GM23338 (cell line): ENCODE results near the gene MPPED1. TPM values are rescaled to one million over a fixed set of nuclear protein-coding genes. Genes with fewer than 3 reads are reported as not detected.

Source experiments
- ATAC-seq: fragments of 200-7000 bp; cut with Tn5 transposase; 3 replicates; pipeline ENCODE4 v1.9.1; 2020
- DNase-seq: peaks from one replicate; pipeline ENCODE4 v3.0.0-alpha.2; 2015; ENCODE audit warnings: low spot score
- H2AFZ ChIP-seq: fragments of 200-600 bp; sonication (generic); 2 replicates; pipeline ENCODE4 v1.8.0; 2016; ENCODE audit warnings: antibody characterized with exemption, mild to moderate bottlenecking, moderate library complexity
- H3F3A ChIP-seq: fragments of 200-600 bp; sonication (generic); replicated peaks from 2 replicates; pipeline ENCODE4 v1.8.0; 2017; ENCODE audit warnings: antibody characterized with exemption, mixed run types, low read depth
- H3K27ac ChIP-seq: fragments of 200-600 bp; sonication (generic); 2 replicates; pipeline ENCODE4 v1.6.1; 2016; ENCODE audit warnings: low read depth
- H3K27me3 ChIP-seq: fragments of 200-600 bp; sonication (generic); 2 replicates; pipeline ENCODE4 v1.8.0; 2016; ENCODE audit warnings: mild to moderate bottlenecking, mixed run types, moderate library complexity; ENCODE audit not compliant: insufficient read depth
- H3K36me3 ChIP-seq: fragments of 200-600 bp; sonication (generic); 2 replicates; pipeline ENCODE4 v1.8.0; 2016; ENCODE audit warnings: mild to moderate bottlenecking; ENCODE audit not compliant: insufficient read depth
- H3K4me1 ChIP-seq: fragments of 200-600 bp; sonication (generic); 2 replicates; pipeline ENCODE4 v1.8.0; 2016; ENCODE audit warnings: mild to moderate bottlenecking, moderate library complexity; ENCODE audit not compliant: insufficient read depth
- H3K4me2 ChIP-seq: fragments of 200-600 bp; sonication (generic); 2 replicates; pipeline ENCODE4 v1.7.1; 2017; ENCODE audit warnings: mixed run types
- H3K4me3 ChIP-seq: fragments of 200-600 bp; sonication (generic); 2 replicates; pipeline ENCODE4 v1.6.1; 2016; ENCODE audit warnings: mixed run types
- H3K79me2 ChIP-seq: fragments of 200-600 bp; sonication (generic); replicated peaks from 2 replicates; pipeline ENCODE4 v1.8.0; 2017; ENCODE audit warnings: mild to moderate bottlenecking; ENCODE audit not compliant: insufficient read depth
- H3K9me2 ChIP-seq: fragments of 200-600 bp; sonication (generic); 2 replicates; pipeline ENCODE4 v1.8.0; 2017; ENCODE audit not compliant: insufficient read depth
- H4K20me1 ChIP-seq: fragments of 200-600 bp; sonication (generic); replicated peaks from 2 replicates; pipeline ENCODE4 v1.8.0; 2017; ENCODE audit warnings: mild to moderate bottlenecking; ENCODE audit not compliant: insufficient read depth
- H3K27ac Mint-ChIP-seq: 2 replicates; pipeline ENCODE4 v1.8.0; 2020; ENCODE audit warnings: inconsistent platforms, mild to moderate bottlenecking, moderate library complexity, mixed read lengths
- H3K27me3 Mint-ChIP-seq: 3 replicates; pipeline ENCODE4 v1.8.0; 2022; ENCODE audit warnings: low read depth, mild to moderate bottlenecking, moderate library complexity, mixed read lengths, inconsistent platforms; ENCODE audit not compliant: insufficient read depth, poor library complexity
- H3K36me3 Mint-ChIP-seq: 3 replicates; pipeline ENCODE4 v1.8.0; 2021; ENCODE audit warnings: low read depth, mild to moderate bottlenecking, inconsistent platforms, moderate library complexity, mixed read lengths
- H3K4me1 Mint-ChIP-seq: 3 replicates; pipeline ENCODE4 v1.8.0; 2020; ENCODE audit warnings: mild to moderate bottlenecking, inconsistent platforms, mixed read lengths
- H3K4me3 Mint-ChIP-seq: 3 replicates; pipeline ENCODE4 v1.8.0; 2021; ENCODE audit warnings: moderate library complexity, mild to moderate bottlenecking, inconsistent platforms, mixed read lengths
- H3K9me3 Mint-ChIP-seq: 3 replicates; pipeline ENCODE4 v1.8.0; 2020; ENCODE audit warnings: moderate library complexity, mild to moderate bottlenecking, inconsistent platforms, mixed read lengths
- CREB1 ChIP-seq: fragments of 250-450 bp; sonication (Bioruptor Pico); IDR thresholded peaks from 2 replicates; pipeline ENCODE4 v1.5.0; 2020; ENCODE audit warnings: low read depth, mild to moderate bottlenecking, moderate library complexity
- EZH2 ChIP-seq: fragments of 200-600 bp; sonication (generic); IDR thresholded peaks from one replicate; pipeline ENCODE4 v1.8.0; 2017; ENCODE audit warnings: antibody characterized with exemption, mild to moderate bottlenecking, low read depth; ENCODE audit not compliant: unreplicated experiment
- EZH2phosphoT487 ChIP-seq: fragments of 200-600 bp; sonication (generic); IDR thresholded peaks from one replicate; pipeline ENCODE4 v1.8.1; 2018; ENCODE audit warnings: antibody characterized with exemption; ENCODE audit not compliant: unreplicated experiment
- JUNB ChIP-seq: IDR thresholded peaks from one replicate; pipeline ENCODE4 v1.6.1; 2016; ENCODE audit warnings: antibody characterized with exemption; ENCODE audit not compliant: unreplicated experiment
- NANOG ChIP-seq: IDR thresholded peaks from 2 replicates; pipeline ENCODE4 v1.6.1; 2016; ENCODE audit warnings: antibody characterized with exemption, borderline replicate concordance
- POLR2AphosphoS5 ChIP-seq: IDR thresholded peaks from 2 replicates; pipeline ENCODE4 v1.6.1; 2016; ENCODE audit warnings: antibody characterized with exemption, low read depth
- STAT1 ChIP-seq: IDR thresholded peaks from one replicate; pipeline ENCODE4 v1.6.1; 2016; ENCODE audit warnings: antibody characterized with exemption; ENCODE audit not compliant: unreplicated experiment
- ZNF114 ChIP-seq: fragments of 250-450 bp; sonication (Bioruptor Pico); IDR thresholded peaks from 2 replicates; pipeline ENCODE4 v1.5.0; 2020; ENCODE audit warnings: mild to moderate bottlenecking, moderate library complexity
- ZNF331 ChIP-seq: fragments of 250-450 bp; sonication (Bioruptor Pico); IDR thresholded peaks from 2 replicates; pipeline ENCODE4 v1.5.0; 2020; ENCODE audit warnings: low read depth, mild to moderate bottlenecking, moderate library complexity
- polyA plus RNA-seq: library from polyadenylated mRNA; unstranded; fragments of >200 nt; fragmentation: Nextera tagmentation; extraction: Ambion mirVana; gene quantifications from 2 replicates; pipeline ENCODE4 v1.2.1, GENCODE V29; 2016
- total RNA-seq: library from RNA; depleted of rRNA; stranded (reverse); fragments of >200 nt; shearing (Covaris generic); gene quantifications from 2 replicates; pipeline ENCODE4 v1.2.3, GENCODE V29; 2014
- TF ChIP-seq, protein P1 (sequence below): fragments of 250-450 bp; sonication (Bioruptor Pico); IDR thresholded peaks from 2 replicates; pipeline ENCODE4 v1.5.0; 2020; ENCODE audit warnings: mild to moderate bottlenecking, moderate library complexity
- TF ChIP-seq, protein P2 (sequence below): IDR thresholded peaks from one replicate; pipeline ENCODE4 v1.6.1; 2018; ENCODE audit warnings: antibody characterized with exemption; ENCODE audit not compliant: unreplicated experiment
- TF ChIP-seq, protein P3 (sequence below), 2 experiments: fragments of 200-600 bp in 1 of 2; sonication (generic) in 1 of 2; conservative IDR thresholded peaks; 2 replicates each; pipeline versions ENCODE4 v1.5.1 to v1.6.1; 2016 to 2017; ENCODE audit warnings: antibody characterized with exemption in 2 of 2, low read depth in 2 of 2, mild to moderate bottlenecking in 2 of 2, moderate library complexity in 1 of 2
- TF ChIP-seq, protein P4 (sequence below): IDR thresholded peaks from 2 replicates; pipeline ENCODE4 v1.6.1; 2016; ENCODE audit warnings: antibody characterized with exemption

Gene MPPED1
- total and polyA plus RNA-seq, 2 experiments from 2014 or later = 0.56 TPM; not detected in 1

DNA sequence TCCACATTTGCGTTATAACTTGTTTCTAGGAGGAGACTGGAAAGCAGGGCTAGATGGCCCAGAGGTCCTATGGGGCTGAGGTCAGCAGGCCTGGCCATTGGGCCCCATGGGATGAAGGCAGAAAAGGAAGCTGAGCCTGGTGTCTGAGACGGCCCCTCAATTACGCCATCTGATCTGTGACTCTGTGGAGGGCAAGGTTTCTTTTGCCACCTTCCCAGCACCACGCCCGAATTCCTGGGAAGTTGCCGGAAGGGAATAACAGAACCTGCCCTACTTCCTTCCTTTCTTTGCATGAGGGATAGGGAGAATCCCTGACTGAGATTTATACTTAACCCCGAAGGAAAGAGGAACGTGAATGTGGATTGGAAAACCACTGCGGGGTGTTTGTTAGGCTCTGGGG is 118.1 kb downstream of the MPPED1 start:
- TF ChIP-seq, protein P1, sequence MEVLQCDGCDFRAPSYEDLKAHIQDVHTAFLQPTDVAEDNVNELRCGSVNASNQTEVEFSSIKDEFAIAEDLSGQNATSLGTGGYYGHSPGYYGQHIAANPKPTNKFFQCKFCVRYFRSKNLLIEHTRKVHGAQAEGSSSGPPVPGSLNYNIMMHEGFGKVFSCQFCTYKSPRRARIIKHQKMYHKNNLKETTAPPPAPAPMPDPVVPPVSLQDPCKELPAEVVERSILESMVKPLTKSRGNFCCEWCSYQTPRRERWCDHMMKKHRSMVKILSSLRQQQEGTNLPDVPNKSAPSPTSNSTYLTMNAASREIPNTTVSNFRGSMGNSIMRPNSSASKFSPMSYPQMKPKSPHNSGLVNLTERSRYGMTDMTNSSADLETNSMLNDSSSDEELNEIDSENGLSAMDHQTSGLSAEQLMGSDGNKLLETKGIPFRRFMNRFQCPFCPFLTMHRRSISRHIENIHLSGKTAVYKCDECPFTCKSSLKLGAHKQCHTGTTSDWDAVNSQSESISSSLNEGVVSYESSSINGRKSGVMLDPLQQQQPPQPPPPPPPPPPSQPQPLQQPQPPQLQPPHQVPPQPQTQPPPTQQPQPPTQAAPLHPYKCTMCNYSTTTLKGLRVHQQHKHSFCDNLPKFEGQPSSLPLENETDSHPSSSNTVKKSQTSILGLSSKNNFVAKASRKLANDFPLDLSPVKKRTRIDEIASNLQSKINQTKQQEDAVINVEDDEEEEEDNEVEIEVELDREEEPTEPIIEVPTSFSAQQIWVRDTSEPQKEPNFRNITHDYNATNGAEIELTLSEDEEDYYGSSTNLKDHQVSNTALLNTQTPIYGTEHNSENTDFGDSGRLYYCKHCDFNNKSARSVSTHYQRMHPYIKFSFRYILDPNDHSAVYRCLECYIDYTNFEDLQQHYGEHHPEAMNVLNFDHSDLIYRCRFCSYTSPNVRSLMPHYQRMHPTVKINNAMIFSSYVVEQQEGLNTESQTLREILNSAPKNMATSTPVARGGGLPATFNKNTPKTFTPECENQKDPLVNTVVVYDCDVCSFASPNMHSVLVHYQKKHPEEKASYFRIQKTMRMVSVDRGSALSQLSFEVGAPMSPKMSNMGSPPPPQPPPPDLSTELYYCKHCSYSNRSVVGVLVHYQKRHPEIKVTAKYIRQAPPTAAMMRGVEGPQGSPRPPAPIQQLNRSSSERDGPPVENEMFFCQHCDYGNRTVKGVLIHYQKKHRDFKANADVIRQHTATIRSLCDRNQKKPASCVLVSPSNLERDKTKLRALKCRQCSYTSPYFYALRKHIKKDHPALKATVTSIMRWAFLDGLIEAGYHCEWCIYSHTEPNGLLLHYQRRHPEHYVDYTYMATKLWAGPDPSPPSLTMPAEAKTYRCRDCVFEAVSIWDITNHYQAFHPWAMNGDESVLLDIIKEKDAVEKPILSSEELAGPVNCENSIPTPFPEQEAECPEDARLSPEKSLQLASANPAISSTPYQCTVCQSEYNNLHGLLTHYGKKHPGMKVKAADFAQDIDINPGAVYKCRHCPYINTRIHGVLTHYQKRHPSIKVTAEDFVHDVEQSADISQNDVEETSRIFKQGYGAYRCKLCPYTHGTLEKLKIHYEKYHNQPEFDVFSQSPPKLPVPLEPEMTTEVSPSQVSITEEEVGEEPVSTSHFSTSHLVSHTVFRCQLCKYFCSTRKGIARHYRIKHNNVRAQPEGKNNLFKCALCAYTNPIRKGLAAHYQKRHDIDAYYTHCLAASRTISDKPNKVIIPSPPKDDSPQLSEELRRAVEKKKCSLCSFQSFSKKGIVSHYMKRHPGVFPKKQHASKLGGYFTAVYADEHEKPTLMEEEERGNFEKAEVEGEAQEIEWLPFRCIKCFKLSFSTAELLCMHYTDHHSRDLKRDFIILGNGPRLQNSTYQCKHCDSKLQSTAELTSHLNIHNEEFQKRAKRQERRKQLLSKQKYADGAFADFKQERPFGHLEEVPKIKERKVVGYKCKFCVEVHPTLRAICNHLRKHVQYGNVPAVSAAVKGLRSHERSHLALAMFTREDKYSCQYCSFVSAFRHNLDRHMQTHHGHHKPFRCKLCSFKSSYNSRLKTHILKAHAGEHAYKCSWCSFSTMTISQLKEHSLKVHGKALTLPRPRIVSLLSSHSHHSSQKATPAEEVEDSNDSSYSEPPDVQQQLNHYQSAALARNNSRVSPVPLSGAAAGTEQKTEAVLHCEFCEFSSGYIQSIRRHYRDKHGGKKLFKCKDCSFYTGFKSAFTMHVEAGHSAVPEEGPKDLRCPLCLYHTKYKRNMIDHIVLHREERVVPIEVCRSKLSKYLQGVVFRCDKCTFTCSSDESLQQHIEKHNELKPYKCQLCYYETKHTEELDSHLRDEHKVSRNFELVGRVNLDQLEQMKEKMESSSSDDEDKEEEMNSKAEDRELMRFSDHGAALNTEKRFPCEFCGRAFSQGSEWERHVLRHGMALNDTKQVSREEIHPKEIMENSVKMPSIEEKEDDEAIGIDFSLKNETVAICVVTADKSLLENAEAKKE = no peak
- TF ChIP-seq STAT1 (no peak), POLR2AphosphoS5 (no peak), EZH2 (no peak), ZNF114 (CRISPR knock-in tag) (no peak), JUNB (no peak), EZH2phosphoT487 (no peak), CREB1 (no peak), NANOG (no peak), ZNF331 (CRISPR knock-in tag) (no peak)
- TF ChIP-seq, protein P2, sequence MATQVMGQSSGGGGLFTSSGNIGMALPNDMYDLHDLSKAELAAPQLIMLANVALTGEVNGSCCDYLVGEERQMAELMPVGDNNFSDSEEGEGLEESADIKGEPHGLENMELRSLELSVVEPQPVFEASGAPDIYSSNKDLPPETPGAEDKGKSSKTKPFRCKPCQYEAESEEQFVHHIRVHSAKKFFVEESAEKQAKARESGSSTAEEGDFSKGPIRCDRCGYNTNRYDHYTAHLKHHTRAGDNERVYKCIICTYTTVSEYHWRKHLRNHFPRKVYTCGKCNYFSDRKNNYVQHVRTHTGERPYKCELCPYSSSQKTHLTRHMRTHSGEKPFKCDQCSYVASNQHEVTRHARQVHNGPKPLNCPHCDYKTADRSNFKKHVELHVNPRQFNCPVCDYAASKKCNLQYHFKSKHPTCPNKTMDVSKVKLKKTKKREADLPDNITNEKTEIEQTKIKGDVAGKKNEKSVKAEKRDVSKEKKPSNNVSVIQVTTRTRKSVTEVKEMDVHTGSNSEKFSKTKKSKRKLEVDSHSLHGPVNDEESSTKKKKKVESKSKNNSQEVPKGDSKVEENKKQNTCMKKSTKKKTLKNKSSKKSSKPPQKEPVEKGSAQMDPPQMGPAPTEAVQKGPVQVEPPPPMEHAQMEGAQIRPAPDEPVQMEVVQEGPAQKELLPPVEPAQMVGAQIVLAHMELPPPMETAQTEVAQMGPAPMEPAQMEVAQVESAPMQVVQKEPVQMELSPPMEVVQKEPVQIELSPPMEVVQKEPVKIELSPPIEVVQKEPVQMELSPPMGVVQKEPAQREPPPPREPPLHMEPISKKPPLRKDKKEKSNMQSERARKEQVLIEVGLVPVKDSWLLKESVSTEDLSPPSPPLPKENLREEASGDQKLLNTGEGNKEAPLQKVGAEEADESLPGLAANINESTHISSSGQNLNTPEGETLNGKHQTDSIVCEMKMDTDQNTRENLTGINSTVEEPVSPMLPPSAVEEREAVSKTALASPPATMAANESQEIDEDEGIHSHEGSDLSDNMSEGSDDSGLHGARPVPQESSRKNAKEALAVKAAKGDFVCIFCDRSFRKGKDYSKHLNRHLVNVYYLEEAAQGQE = no peak
- TF ChIP-seq, protein P3, sequence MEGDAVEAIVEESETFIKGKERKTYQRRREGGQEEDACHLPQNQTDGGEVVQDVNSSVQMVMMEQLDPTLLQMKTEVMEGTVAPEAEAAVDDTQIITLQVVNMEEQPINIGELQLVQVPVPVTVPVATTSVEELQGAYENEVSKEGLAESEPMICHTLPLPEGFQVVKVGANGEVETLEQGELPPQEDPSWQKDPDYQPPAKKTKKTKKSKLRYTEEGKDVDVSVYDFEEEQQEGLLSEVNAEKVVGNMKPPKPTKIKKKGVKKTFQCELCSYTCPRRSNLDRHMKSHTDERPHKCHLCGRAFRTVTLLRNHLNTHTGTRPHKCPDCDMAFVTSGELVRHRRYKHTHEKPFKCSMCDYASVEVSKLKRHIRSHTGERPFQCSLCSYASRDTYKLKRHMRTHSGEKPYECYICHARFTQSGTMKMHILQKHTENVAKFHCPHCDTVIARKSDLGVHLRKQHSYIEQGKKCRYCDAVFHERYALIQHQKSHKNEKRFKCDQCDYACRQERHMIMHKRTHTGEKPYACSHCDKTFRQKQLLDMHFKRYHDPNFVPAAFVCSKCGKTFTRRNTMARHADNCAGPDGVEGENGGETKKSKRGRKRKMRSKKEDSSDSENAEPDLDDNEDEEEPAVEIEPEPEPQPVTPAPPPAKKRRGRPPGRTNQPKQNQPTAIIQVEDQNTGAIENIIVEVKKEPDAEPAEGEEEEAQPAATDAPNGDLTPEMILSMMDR (conservative IDR thresholded peaks at IDR 0.05; ENCODE audit: low read depth in 2 of 2) = no peak
- TF ChIP-seq, protein P4, sequence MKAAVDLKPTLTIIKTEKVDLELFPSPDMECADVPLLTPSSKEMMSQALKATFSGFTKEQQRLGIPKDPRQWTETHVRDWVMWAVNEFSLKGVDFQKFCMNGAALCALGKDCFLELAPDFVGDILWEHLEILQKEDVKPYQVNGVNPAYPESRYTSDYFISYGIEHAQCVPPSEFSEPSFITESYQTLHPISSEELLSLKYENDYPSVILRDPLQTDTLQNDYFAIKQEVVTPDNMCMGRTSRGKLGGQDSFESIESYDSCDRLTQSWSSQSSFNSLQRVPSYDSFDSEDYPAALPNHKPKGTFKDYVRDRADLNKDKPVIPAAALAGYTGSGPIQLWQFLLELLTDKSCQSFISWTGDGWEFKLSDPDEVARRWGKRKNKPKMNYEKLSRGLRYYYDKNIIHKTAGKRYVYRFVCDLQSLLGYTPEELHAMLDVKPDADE = no peak
- DNase-seq (no peak), ATAC-seq (no peak)
- H3K27me3 ChIP-seq = no peaks in the 10 kb centered on the region
- no peaks in the 10 kb centered on the region for H3K4me1 ChIP-seq
- H3K27me3 Mint-ChIP-seq = peaks cover 6% of the 10 kb centered on the region
- no peaks in the 10 kb centered on the region for H4K20me1 ChIP-seq
- no peak overlapping the region for H3K27ac ChIP-seq
- no peaks in the 10 kb centered on the region for H3K9me3 Mint-ChIP-seq
- no peak overlapping the region; the same call in 1 of the 2 replicates for H2AFZ ChIP-seq
- H3K36me3 Mint-ChIP-seq = no peaks in the 10 kb centered on the region
- H3K4me3 Mint-ChIP-seq = no peak overlapping the region
- H3K4me3 ChIP-seq = no peak overlapping the region
- no peaks in the 10 kb centered on the region for H3F3A ChIP-seq
- no peaks in the 10 kb centered on the region for H3K36me3 ChIP-seq
- H3K79me2 ChIP-seq = no peaks in the 10 kb centered on the region
- peaks cover 6% of the 10 kb centered on the region for H3K4me1 Mint-ChIP-seq
- no peaks in the 10 kb centered on the region for H3K9me2 ChIP-seq
- no peak overlapping the region for H3K27ac Mint-ChIP-seq
- no peak overlapping the region for H3K4me2 ChIP-seq
